ENCODE results near the gene LHFPL6. TPM values are rescaled to one million over a fixed set of nuclear protein-coding genes. Genes with fewer than 3 reads are reported as not detected.

Gene LHFPL6
- total RNA-seq, 1 donor from 2014 or later: 46.0 TPM

- no peak for DNase-seq
Observed at GRCh38 chr13:39461685-39462266, 141.2 kb downstream of the LHFPL6 start.

- no peak for DNase-seq
Observed at GRCh38 chr13:39457274-39457673, 145.7 kb downstream of the LHFPL6 start.

- no peak for DNase-seq
Observed at GRCh38 chr13:39455521-39456175, 147.3 kb downstream of the LHFPL6 start.

GRCh38 chr13:39452834-39453233 lies 150.2 kb downstream of the LHFPL6 start:
- DNase-seq: no peak

GRCh38 chr13:39452417-39452816 lies 150.6 kb downstream of the LHFPL6 start:
- DNase-seq: no peak

GRCh38 chr13:39451860-39452301 lies 151.1 kb downstream of the LHFPL6 start:
- DNase-seq: peak; percentile 84

- DNase-seq: no peak
Observed at GRCh38 chr13:39451301-39451700, 151.7 kb downstream of the LHFPL6 start.

- DNase-seq: no peak
Observed at GRCh38 chr13:39450176-39450575, 152.8 kb downstream of the LHFPL6 start.

GRCh38 chr13:39448834-39449233 lies 154.2 kb downstream of the LHFPL6 start:
- DNase-seq: no peak

- no peak for DNase-seq
Observed at GRCh38 chr13:39446865-39447264, 156.1 kb downstream of the LHFPL6 start.

GRCh38 chr13:39444866-39445265 lies 158.1 kb downstream of the LHFPL6 start:
- no peak for DNase-seq

- peak; percentile 22 for DNase-seq
Observed at GRCh38 chr13:39433651-39434050, 169.3 kb downstream of the LHFPL6 start.

- DNase-seq: no peak
Observed at GRCh38 chr13:39432196-39432595, 170.8 kb downstream of the LHFPL6 start.

- no peak for DNase-seq
Observed at GRCh38 chr13:39422845-39423565, 180.0 kb downstream of the LHFPL6 start.

- DNase-seq: no peak
Observed at GRCh38 chr13:39419876-39420275, 183.1 kb downstream of the LHFPL6 start.

GRCh38 chr13:39419068-39419467 lies 183.9 kb downstream of the LHFPL6 start:
- DNase-seq: no peak

GRCh38 chr13:39418424-39418823 lies 184.6 kb downstream of the LHFPL6 start:
- no peak for DNase-seq

- DNase-seq: peak; percentile 25
Observed at GRCh38 chr13:39417643-39418042, 185.3 kb downstream of the LHFPL6 start.

- DNase-seq: peak; percentile 26
Observed at GRCh38 chr13:39417131-39417530, 185.9 kb downstream of the LHFPL6 start.

- peak; percentile 81 for DNase-seq
Observed at GRCh38 chr13:39415008-39415802, 187.8 kb downstream of the LHFPL6 start.

GRCh38 chr13:39414339-39414738 lies 188.7 kb downstream of the LHFPL6 start:
- no peak for DNase-seq

GRCh38 chr13:39411511-39411910 lies 191.5 kb downstream of the LHFPL6 start:
- no peak for DNase-seq

- DNase-seq: no peak
Observed at GRCh38 chr13:39410964-39411363, 192.0 kb downstream of the LHFPL6 start.
